SW 1271 (cell line): Measurements from ENCODE around the gene WIPF1.
"Not testable (repeated sequence)": the region's sequence is repeated elsewhere in the genome, so short reads cannot be mapped to it uniquely, and the experiment has no call there.

Source experiments
- DNase-seq, 2 experiments: peaks; one replicate each; lab custom pipeline; 2025; lab: John Stamatoyannopoulos, UW

Gene WIPF1

DNA sequence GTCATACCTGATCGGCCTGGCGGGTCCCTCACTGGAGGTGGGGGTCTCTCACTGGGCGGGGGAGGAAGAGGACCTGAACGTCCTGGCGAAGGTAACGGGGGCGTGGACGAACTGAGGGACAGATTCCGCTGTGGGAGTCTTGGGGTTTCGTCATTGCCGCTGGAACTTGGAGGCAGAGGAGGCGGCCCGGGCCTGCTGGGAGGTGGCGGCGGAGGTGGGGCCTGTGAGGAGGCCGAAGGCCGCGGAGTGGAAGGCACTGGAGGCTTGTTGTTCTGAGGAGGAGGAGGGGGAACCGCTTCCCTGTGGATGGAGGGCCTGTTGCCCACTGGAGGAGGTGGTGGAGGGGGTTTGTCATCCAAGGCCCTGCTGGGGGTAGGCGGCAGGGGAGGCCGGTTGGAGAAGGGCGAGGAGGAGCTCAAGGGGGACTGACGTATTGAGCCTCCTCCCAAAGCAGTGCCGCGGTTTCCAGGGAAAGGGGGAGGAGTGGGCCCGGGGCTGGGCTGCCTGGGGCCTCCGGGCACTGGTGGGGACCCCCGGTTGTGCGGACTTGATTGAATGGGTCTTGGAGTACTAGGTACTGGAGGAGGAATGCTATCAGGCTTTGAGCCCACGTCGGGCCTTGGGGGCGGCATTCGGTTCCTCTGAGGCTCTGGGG, 25.8 kb downstream of the WIPF1 start:
- DNase-seq = no peak

DNA sequence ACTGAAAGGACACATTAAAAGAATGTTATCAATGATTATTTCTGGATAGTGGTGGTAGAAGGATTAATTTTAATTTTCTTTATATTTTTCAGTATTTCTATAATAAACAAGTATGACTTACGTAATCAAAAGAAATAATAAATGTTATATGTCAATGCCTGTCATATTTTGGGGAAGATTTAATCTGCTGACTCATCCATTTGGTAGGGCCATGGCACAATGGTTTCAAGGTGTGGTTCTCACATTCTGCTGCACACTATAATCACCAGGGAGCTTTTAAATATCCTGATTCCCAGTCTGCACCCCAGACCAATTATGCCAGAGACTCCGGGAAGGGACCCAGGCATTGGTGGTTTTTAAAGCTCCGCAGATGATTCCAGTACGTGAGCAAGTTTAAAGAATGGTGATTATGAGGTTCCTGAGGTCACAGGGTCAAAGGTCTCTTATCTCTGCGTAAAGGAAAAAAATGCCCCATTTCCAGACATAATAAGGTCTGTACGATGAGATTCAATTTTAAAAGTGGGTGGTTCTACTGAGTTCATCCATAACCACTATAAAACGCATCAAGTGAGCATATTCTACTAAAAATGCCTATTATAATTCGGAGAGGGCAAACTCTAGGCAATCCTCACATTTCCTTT, 27.2 kb downstream of the WIPF1 start:
- DNase-seq = no peak

DNA sequence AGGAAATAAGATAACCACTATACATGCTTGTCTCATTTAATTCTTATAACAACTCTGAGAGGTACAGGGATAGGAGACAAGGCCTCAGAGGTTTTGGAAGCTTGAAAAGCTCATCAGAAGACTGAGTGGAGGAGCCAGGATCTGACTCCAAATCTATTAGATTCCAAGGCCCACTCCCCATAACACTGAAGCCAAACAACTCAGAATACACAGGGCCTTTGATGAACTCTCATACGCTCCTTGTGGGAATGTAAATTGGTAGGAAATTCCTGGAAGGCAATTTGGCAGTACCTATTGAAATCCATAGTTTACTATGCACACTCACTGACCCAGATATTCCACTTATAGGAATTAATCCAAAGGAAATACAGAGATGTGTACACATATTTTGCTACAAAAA, 27.9 kb downstream of the WIPF1 start:
- DNase-seq = no peak

DNA sequence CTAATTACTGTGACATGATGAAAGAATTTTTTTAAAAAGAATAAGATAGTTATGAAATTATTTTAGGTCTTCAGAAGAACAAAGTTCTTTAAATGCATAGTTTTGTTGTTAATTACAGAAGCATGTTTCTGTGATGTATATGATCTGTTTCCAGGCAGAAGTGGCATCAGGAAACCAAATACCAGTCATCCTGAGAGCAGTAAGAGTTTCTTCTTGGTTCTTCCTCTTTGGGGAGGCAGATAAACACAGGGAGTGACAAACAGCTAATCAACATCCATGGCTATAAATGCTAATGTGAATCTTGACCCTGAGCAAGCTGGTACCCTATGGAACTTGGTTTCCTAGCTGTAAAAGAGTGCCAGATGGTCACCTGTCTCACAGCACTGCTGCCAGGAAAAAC, 29.2 kb downstream of the WIPF1 start:
- DNase-seq = no peak

DNA sequence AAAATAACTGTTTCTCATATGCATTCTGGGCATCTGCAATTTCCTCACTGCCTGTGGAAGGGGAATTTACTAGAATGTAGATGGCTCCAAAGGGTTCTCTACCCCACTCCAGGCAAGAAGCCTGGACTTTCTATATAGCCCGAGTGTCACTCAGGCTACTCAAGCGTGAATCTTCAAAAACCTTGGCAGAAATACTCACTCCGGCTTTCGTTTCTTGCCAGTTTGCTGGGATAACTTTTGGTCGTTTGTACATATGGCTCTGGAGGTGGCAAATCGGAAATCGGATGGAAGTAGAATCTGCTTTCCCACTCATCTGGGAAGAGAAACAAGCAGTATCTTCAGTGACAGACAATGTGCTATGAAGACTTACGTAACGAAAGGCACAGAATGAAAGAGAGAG, 30.7 kb downstream of the WIPF1 start:
- DNase-seq = no peak

DNA sequence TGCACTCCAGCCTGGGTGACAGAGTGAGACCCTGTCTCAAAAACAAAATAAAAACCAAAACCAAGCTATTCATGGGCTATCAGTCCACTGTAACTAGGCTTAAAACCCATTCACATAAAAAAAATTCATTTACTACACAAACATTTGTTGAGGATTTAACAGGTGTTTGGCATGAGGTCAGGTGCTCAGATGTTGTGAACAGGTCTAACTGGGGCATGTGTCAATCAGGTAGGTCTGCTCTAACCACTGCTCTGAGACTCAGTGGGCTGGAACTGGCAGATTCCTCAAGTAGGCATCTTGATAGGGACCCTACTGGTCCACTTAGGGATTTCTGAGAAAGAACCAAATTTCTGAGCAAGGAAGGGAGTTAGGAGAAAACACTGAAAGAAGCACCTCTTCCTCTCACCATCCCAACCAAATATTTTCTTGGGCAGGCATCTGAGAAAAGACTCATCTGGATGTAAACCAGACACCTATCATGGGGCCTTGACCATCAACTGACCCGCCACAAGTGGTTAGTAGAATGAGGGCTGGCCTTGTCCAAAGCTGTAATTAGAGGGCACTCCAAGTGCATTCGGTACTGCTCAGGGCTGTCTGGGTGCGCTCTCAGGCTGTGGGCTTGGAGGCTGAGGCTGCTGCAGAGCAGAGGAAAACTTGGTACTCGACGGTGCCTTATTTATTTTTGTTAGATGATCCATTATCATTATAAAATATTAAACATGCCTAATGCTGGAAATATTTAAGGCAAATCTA, 33.9 kb downstream of the WIPF1 start:
- no peak for DNase-seq

DNA sequence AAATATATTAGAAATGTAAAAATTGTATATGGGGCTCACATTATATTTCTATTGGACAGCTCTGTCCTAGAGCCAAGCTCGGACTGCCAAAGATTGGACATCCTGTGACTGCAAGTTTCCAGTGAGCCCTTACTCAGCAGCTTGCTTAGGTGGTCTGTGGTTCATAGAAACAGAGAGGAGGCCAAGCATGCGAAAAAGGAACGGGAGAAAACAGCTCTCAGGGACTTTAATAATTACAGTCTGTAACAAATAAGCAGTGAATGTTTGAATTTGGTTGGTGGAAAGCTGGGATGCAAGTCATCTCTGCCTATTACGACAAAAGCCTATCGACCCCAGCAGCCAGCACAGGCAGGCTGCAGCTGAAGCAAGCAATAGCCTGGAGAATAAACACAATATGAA, 35.6 kb downstream of the WIPF1 start:
- DNase-seq = no peak

DNA sequence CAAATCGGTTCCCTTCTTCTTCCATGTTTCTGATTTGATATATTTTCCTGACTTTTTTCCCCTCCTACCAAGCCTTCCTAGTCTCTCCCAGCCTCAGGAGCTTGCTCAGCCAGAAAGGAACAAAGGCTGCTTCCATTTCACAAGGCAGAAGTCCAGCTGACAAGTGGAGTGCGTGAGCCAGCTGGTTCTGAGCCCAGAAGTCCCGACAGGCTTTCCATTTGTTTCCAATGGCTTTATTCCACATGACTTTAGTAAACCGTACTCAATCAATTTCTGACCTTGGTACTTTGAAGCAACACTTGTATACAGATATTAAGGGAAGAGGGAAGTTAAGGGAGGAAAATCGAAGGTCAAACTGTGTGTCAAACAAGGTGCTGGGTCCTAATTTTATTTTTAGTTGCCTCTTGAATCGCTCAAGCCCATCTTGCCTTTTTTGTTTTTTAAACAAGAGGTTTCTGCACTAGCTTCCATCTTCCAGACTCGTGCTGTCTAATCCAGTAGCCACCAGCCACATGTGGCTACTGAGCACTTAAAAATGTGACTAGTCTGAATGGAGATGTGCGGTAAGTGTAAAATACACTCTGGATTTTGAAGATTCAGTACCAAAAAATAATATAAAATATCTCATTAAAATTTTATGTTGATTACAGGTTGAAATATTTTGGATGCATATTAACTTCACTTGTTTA, 36.2 kb downstream of the WIPF1 start:
- no peak for DNase-seq

DNA sequence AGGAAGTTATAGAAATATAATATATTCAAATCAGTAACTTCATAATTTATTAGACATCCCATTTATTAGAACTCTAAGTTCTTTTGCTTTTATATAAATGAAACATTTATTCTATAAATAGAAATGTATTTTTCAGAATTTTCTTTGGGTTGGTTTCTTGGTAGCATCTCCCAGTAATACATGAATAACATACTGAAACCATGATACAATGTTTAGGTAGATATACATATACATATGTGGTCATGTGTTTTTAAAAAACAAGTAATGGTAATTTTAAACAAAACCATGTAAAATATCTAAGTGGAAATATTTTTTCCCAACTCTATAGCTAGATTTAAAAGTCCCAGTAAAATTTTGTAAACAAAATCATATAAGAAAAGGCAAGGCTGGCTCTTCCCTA, 36.9 kb downstream of the WIPF1 start:
- DNase-seq = no peak

DNA sequence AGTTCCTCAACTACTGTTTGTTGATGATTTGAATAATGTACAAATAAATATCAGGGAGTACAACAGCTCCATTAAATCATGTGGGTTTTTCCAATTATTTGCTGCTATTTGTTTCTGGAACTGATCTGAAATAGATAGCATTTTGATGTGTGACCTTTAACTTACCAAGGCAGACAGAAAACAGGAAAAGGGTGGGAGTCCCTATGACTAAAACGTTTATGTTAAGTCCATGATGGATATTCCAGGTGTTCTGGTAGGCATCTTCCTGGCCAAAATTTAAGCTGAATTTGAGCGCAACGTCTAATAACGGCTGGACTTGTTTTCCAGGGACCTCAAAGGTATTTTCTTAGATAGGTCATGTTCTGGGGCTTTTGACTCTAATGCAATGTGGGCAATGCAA, 41.6 kb downstream of the WIPF1 start:
- no peak for DNase-seq

DNA sequence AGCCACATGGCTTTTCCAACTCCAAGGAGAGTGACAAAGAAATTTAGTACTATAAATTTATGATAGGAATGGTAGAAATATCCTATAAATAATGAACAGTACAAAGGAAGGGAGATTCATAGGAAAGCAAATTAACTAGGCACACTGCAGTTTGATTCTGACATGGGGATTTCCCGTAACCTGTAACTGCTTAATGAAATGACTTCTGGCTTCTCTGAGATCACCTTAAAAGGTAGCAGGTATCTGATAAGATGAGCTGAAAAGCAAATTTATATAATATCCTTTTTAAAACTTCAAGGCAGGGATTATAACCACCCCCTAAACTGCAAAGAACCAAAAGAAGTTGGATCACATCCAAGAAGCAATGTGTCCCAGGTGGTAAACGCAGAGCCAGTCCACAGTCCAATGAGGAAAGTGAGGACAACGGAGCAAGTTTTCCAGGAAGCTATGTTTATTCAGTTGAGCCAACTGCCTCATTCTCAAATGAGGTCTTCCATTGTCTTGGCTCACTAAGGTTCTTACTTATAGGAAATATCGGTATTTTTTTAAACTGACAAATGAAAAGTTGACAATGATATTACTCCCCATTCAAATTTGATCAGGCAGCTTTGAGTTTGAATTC, 43.0 kb downstream of the WIPF1 start:
- DNase-seq = no peak

DNA sequence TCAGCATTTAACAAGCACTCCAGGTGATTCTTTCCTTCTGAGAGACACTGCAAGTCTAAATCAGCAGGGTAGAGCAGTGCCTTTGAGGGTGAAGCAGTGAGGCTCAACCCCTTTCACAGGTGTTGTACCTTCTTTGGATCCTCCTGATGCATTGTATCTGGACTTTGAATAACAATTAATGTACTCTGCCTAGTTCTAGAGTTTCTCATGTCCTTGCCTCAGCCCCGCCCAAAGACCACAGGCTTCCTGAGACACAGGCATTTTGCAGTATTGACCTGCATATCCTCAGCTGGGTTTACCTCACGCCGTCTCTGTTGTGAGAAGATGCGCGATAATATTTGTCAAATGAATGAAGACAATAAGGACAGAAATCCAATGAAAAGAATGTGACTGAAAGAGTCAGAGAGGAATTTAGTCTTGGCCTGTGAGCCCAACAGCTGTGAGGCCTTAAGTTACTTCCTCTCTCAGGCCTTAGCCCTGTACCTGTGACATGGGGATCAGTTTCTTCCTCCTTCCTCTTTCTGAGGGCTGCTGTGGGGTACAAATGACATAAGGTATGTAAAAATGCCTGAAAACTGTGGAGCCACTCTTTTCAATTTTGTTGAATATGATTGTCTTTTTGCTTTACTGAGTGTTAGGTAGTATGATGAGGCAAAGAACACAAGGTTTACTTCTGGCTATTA, 43.7 kb downstream of the WIPF1 start:
- DNase-seq = no peak

DNA sequence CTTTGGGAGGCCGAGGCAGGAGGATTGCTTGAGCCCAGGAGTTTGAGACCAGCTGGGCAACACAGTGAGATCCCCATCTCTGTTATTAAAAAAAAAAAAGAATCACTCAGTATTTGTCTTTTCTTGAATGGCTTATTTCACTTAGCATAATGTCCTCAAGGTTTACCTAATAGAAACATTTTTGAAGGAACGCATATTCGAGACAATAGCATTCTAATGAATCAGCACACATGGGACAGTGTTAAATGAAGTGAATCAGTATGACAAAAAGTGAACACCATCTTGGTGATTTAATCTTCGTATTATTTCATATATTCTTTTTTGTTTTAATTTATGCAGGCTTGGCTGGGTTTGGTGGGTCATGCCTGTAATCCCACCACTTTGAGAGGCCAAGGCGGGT, 44.7 kb downstream of the WIPF1 start:
- DNase-seq = no peak

DNA sequence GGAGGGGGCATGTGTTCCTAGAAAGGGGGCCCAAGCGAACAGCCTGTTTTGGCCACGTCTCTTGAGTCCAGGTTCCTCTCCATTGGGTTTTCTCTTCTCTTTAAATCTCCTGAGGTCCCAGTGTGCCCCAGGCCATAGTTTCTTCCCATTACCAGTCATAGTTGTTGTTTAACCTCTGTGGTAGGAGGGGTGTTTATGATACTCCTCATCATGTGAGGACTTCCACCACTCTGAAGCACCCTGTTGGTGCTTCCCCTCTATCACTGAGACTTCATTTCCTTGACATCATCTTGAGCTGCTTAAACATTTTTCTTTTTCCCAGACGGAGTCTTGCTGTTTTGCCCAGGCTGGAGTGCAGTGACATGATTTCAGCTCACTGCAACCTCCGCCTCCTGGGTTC, 45.9 kb downstream of the WIPF1 start:
- DNase-seq = no peak

DNA sequence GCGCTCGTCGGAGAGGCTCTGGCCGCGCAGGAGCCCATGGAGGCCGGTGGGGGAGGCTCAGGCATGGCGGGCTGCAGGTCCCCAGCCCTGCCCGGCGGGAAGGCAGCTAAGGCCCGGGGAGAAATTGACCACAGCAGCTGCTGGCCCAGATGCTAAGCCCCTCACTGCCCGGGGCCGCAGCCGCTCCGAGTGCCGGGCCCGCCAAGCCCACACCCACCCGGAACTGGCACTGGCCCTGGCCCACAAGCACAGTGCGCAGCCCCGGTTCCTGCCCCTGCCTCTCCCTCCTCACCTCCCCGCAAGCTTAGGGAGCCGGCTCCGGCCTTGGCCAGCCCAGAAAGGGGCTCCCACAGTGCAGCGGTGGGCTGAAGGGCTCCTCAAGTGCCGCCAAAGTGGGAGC, 49.0 kb downstream of the WIPF1 start:
- DNase-seq = not testable (repeated sequence)

DNA sequence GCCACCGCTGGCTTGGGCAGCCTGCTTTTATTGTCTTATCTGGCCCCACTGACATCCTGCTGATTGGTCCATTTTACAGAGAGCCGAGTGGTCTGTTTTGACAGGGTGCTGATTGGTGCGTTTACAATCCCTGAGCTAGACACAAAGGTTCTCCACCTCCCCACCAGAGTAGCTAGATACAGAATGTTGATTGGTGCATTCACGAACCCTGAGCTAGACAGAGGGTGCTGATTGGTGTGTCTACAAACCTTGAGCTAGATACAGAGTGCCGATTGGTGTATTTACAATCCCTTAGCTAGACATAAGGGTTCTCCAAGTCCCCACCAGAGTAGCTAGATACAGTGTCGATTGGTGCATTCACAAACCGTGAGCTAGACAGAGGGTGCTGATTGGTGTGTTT, 49.6 kb downstream of the WIPF1 start:
- not testable (repeated sequence) for DNase-seq

DNA sequence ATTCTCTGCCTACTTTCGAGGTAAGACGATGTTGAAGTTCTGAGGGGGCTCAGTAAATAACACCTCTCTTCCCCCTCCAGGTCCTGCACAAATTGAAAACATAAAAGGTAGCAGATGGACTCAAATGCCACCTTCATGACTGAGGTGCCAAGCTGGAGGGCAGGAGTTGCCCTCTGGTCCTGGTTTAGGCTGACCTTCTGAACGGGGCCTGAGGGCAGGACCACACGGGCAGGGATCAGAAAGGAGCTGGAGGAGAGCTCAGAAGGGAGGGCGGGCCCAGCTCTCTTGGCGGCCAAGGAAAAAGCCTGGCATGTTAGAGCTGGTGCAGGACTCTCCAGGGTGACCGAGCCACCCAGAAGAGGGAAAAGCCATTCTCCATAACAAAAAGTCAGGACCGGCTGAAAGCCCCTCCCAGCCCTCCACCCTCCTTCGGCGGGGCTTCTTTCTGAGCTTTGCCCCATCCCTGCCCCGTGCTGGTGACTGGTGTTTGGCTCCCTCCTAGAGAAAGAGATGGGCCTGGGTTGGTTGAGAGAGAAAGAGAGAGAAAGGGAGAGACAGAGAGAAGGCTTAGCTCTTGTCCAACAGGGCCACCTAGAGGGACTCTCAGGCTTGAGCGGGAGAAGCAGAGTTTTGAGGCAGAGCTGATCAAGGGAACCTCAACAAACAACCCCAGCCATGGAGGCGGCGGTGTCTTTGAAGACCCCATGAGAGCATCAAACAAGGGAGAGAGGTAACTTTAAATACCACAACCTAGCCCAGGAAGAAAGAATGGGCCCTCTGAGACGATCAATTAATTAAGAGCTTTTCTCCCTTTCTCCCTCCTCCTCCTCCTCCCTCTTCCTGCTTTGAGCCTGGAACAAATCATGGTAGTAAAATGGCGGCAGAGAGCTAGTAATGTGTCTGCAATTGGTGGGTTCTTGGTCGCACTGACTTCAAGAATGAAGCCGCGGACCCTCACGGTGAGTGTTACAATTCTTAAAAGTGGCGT, 50.8 kb downstream of the WIPF1 start:
- peak in 1 of 2 experiments; percentile 9 for DNase-seq

DNA sequence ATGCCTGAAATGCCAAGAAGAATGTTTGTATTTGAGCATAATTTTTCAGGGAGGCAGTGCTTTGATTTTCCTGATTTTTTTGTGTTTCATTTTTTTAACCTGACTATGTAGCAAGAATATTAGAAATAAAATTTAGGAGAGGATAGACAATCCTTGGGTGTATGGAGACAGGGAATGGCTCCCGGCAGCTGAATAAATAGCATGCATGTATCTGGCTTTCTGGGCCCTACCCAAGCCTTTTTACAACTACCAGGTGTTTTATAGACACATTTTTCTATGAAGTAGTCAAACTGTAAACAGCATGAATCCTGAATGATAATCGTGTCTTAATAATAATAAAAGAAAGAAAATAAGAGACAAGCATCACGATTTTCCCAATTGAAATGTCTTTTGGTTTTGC, 52.4 kb downstream of the WIPF1 start:
- DNase-seq = no peak

DNA sequence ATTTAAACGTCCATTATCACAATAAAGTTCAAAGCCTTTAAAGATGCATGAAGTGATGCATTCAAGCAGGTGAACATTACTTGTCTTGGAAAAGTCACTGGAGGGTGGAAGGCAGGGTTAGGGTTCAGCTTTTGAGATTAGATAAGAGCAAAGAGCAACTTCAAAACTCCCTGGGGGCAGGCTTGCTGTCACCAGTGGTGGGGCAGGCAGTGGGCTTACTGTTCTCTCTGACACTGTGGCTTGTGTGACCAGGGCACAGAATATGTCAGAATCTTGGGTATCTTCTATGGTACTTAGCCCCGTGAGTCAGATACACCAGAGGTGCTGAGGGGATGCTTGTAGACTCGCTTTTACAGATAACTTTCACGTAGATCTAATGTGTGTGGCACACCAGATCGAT, 52.8 kb downstream of the WIPF1 start:
- no peak for DNase-seq

DNA sequence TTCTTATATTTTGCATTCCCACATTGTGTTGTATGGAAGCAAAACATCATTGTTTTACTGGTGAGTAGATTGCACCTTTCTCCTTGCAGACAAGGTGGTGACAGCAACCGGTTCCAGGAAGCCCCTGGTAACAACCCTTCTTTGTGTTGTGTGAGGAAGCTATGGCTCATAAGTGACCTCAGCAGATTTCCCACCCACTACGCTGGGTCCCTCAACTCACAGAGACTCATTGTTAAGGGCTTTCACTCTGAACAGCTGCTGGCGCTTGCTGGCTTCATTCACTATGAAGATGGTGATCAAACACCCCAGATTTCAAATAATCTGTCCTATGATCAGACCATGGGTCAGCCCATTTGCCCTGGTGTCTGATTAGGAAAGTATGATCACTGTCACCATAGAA, 53.4 kb downstream of the WIPF1 start:
- DNase-seq = no peak

DNA sequence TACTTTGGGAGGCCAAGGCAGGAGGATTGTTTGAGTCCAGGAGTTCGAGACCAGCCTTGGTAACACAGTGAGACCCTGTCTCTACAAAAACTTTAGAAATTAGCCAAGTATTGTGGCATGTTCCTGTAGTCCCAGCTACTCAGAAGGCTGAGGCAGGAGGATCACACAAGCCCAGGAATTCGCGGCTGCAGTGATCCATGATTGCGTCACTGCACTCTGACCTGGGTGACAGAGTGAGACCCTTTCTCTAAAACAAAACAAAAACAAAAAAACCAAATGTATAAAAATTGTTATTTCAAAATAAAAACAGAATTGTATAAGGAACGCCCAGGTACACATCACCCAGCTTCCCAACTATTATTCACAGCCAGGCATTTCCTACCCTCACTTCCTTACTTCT, 56.7 kb downstream of the WIPF1 start:
- DNase-seq = no peak
